IMR-90 (cell line): ENCODE measurements around the gene TTLL7. TPM values are rescaled to one million over a fixed set of nuclear protein-coding genes. Genes with fewer than 3 reads are reported as not detected.

Source experiments
- ATAC-seq: fragments of 200-7000 bp; cut with Tn5 transposase; 2 replicates; pipeline ENCODE4 v1.9.1; 2020; ENCODE audit warnings: low read depth, mild to moderate bottlenecking, moderate library complexity
- BruUV-seq: library from RNA; stranded (reverse); fragments of 400-500 nt; replicated peaks from 2 replicates; lab custom pipeline; 2021; lab: Mats Ljungman, UMichigan
- CTCF ChIA-PET: fragments of 300-600 bp; formaldehyde crosslinking; extraction: SDS; loops from one replicate; lab custom pipeline; 2021; ENCODE audit warnings: antibody characterized with exemption; lab: Yijun Ruan, JAX
- POLR2A ChIA-PET: fragments of 300-600 bp; sonication (Branson Sonifier 250); formaldehyde crosslinking; loops from one replicate; lab custom pipeline; 2022; ENCODE audit warnings: antibody characterized with exemption; ENCODE audit not compliant: unreplicated experiment; lab: Charles Lee
- DNase-seq: peaks from one replicate; pipeline ENCODE4 v3.0.0; 2013
- H2AFZ ChIP-seq: replicated peaks from 2 replicates; pipeline ENCODE3; 2013; ENCODE audit warnings: low read length, mild to moderate bottlenecking; ENCODE audit not compliant: poor library complexity
- H2AK5ac ChIP-seq: 2 replicates; pipeline ENCODE4 v1.6.1; 2013; ENCODE audit warnings: low read depth, low read length, inconsistent platforms
- H2AK9ac ChIP-seq: replicated peaks from 2 replicates; pipeline ENCODE3; 2013; ENCODE audit warnings: mild to moderate bottlenecking, low read depth, low read length, moderate library complexity; ENCODE audit not compliant: poor library complexity
- H2BK120ac ChIP-seq: 2 replicates; pipeline ENCODE4 v1.6.1; 2013; ENCODE audit warnings: low read depth, low read length, inconsistent platforms
- H2BK15ac ChIP-seq: 3 replicates; pipeline ENCODE4 v1.6.1; 2013; ENCODE audit warnings: low read depth, low read length, inconsistent platforms
- H2BK20ac ChIP-seq: 2 replicates; pipeline ENCODE4 v1.6.1; 2013; ENCODE audit warnings: low read depth, mild to moderate bottlenecking, inconsistent platforms, low read length, moderate library complexity
- H2BK5ac ChIP-seq: 2 replicates; pipeline ENCODE4 v1.6.1; 2013; ENCODE audit warnings: mild to moderate bottlenecking, low read depth, low read length, inconsistent platforms; ENCODE audit not compliant: poor library complexity, severe bottlenecking
- H3K14ac ChIP-seq: replicated peaks from 2 replicates; pipeline ENCODE4 v1.6.1; 2013; ENCODE audit warnings: low read depth, low read length, inconsistent platforms
- H3K18ac ChIP-seq: 2 replicates; pipeline ENCODE4 v1.6.1; 2013; ENCODE audit warnings: low read depth, low read length, control low read depth
- H3K23ac ChIP-seq: 2 replicates; pipeline ENCODE4 v1.6.1; 2013; ENCODE audit warnings: low read depth, low read length, inconsistent platforms
- H3K27ac ChIP-seq: 2 replicates; pipeline ENCODE4 v1.5.1; 2013; ENCODE audit warnings: mild to moderate bottlenecking, control low read depth, low read length; ENCODE audit not compliant: insufficient read depth
- H3K27me3 ChIP-seq: 2 replicates; pipeline ENCODE4 v1.6.1; 2013; ENCODE audit warnings: low read length; ENCODE audit not compliant: control insufficient read depth, insufficient read depth
- H3K36me3 ChIP-seq: 2 replicates; pipeline ENCODE4 v1.6.1; 2013; ENCODE audit warnings: low read length, mixed read lengths; ENCODE audit not compliant: control insufficient read depth, insufficient read depth
- H3K4ac ChIP-seq: 2 replicates; pipeline ENCODE4 v1.6.1; 2013; ENCODE audit warnings: low read depth, low read length, inconsistent platforms
- H3K4me1 ChIP-seq: 2 replicates; pipeline ENCODE4 v1.6.1; 2013; ENCODE audit warnings: low read length, mixed read lengths; ENCODE audit not compliant: control insufficient read depth, insufficient read depth
- H3K4me2 ChIP-seq: 2 replicates; pipeline ENCODE4 v1.6.1; 2013; ENCODE audit warnings: low read depth, mild to moderate bottlenecking, control low read depth, low read length, moderate library complexity
- H3K4me3 ChIP-seq: 2 replicates; pipeline ENCODE4 v1.5.1; 2013; ENCODE audit warnings: low read depth, mild to moderate bottlenecking, control low read depth, low read length, moderate library complexity; ENCODE audit not compliant: insufficient read depth
- H3K56ac ChIP-seq: 2 replicates; pipeline ENCODE4 v1.6.1; 2013; ENCODE audit warnings: low read length, inconsistent platforms; ENCODE audit not compliant: insufficient read depth; ENCODE audit errors: extremely low read depth
- H3K79me1 ChIP-seq, 2 experiments: 2 replicates each; pipeline ENCODE4 v1.6.1; 2013; ENCODE audit warnings: low read length in 2 of 2, inconsistent platforms in 1 of 2, low read depth in 1 of 2
- H3K9ac ChIP-seq: 2 replicates; pipeline ENCODE4 v1.6.1; 2013; ENCODE audit warnings: low read depth, low read length, control low read depth
- H3K9me1 ChIP-seq: 2 replicates; pipeline ENCODE4 v1.6.1; 2013; ENCODE audit warnings: low read length, inconsistent platforms; ENCODE audit not compliant: insufficient read depth
- H3K9me3 ChIP-seq: 2 replicates; pipeline ENCODE4 v1.6.1; 2013; ENCODE audit warnings: low read length; ENCODE audit not compliant: control insufficient read depth, insufficient read depth
- H4K20me1 ChIP-seq: 2 replicates; pipeline ENCODE4 v1.6.1; 2013; ENCODE audit warnings: low read length, inconsistent platforms; ENCODE audit not compliant: insufficient read depth
- H4K5ac ChIP-seq: 2 replicates; pipeline ENCODE4 v1.6.1; 2013; ENCODE audit warnings: mild to moderate bottlenecking, low read depth, low read length, control low read depth
- H4K8ac ChIP-seq, 2 experiments: 2 replicates each; pipeline ENCODE4 v1.6.1; 2013; ENCODE audit warnings: low read depth in 2 of 2, low read length in 2 of 2, control low read depth in 1 of 2, inconsistent platforms in 1 of 2
- H4K91ac ChIP-seq: 2 replicates; pipeline ENCODE4 v1.6.1; 2013; ENCODE audit warnings: low read depth, low read length, inconsistent platforms; ENCODE audit not compliant: insufficient read depth
- RFX5 ChIP-seq: IDR thresholded peaks from 2 replicates; pipeline ENCODE4 v1.8.0; 2012; ENCODE audit warnings: low read depth, mild to moderate bottlenecking, low read length, moderate library complexity
- WGBS, 2 experiments: methylation state at CpG; one replicate each; pipeline versions ENCODE4 v1.1.5 to v1.1.7; 2013; ENCODE audit warnings: missing lambda C conversion rate in 2 of 2; ENCODE audit not compliant: insufficient read length in 1 of 2; ENCODE audit errors: extremely low coverage in 2 of 2; 5-methylcytosine and 5-hydroxymethylcytosine counted together
- dilution Hi-C: fragments of 300-500 bp; cut with HindIII; formaldehyde crosslinking; loops from one replicate; pipeline ENCODE4 v1.14.3; 2018; ENCODE audit warnings: low sequenced_read_pairs; ENCODE audit not compliant: unreplicated experiment
- in situ Hi-C: fragments of 300-500 bp; cut with MboI; formaldehyde crosslinking; loops from 3 replicates; pipeline ENCODE4 v1.14.3; 2019; ENCODE audit warnings: low sequenced_read_pairs, inconsistent platforms, mixed read lengths
- intact Hi-C: fragments of 100-400 bp; cut with micrococcal nuclease; formaldehyde crosslinking; loops from 2 replicates; pipeline ENCODE4 v1.10.0; 2022
- polyA plus RNA-seq, 3 experiments: library from polyadenylated mRNA; depleted of rRNA; stranded (reverse); fragments of >200 nt; gene quantifications; 2 replicates each; pipeline ENCODE4 v1.2.3, GENCODE V29; 2012; ENCODE audit warnings: low replicate concordance in 1 of 3
- total RNA-seq: library from RNA; depleted of rRNA; stranded (reverse); fragments of >200 nt; gene quantifications from 2 replicates; pipeline ENCODE4 v1.2.3, GENCODE V29; 2012

TTLL7 gene
- total and polyA plus RNA-seq, 2 of the 4 experiments (the other 2 are of a cell fraction) = 5.7 to 8.1 TPM

- no peak overlapping the region for H3K56ac ChIP-seq
- H4K91ac ChIP-seq = no peak overlapping the region
- H4K8ac ChIP-seq = no peak overlapping the region
- H4K5ac ChIP-seq = no peak overlapping the region
- ATAC-seq = no peak
- H2BK15ac ChIP-seq = no peak overlapping the region
- H3K4me3 ChIP-seq = no peak overlapping the region
- intact Hi-C loops (loop anchor here (2.0 kb wide), 2 partner anchors 81 to 125 kb away; no protein-coding TSS in a partner anchor), in situ Hi-C loops (no loop called here), dilution Hi-C loops (no loop called here)
- no peak overlapping the region for H2AK9ac ChIP-seq
- H3K9me3 ChIP-seq = no peaks in the 10 kb centered on the region
- BruUV-seq = no TSS peak
- no peak for TF ChIP-seq RFX5
- H3K23ac ChIP-seq = no peak overlapping the region
- H3K36me3 ChIP-seq = no peaks in the 10 kb centered on the region
- no peaks in the 10 kb centered on the region; the same call in 1 of the 2 replicates for H4K20me1 ChIP-seq
- H2AFZ ChIP-seq = no peak overlapping the region
- no CpG with 5 or more reads among the region's 3 CpGs for WGBS, 2 experiments
- no peak overlapping the region for H2BK120ac ChIP-seq
- H3K9ac ChIP-seq = no peak overlapping the region
- no peak overlapping the region for H2BK20ac ChIP-seq
- peaks cover 2% of the 10 kb centered on the region; the same call in 1 of the 2 replicates for H3K9me1 ChIP-seq
- H3K4me1 ChIP-seq = no peaks in the 10 kb centered on the region; the same call in 1 of the 2 replicates
- DNase-seq = no peak
- no peak overlapping the region for H3K14ac ChIP-seq
- no peak overlapping the region for H3K4ac ChIP-seq
- no peak overlapping the region for H3K18ac ChIP-seq
- no peak overlapping the region for H2AK5ac ChIP-seq
- no peak overlapping the region for H3K27ac ChIP-seq
- no peak overlapping the region for H2BK5ac ChIP-seq
- ChIA-PET CTCF (no interaction called here), POLR2A (no interaction called here)
- peaks cover 5 to 22% of the 10 kb centered on the region in 2 experiments; a peak in 3 of 4 replicates for H3K79me1 ChIP-seq
- no peak overlapping the region for H3K4me2 ChIP-seq
- no peaks in the 10 kb centered on the region for H3K27me3 ChIP-seq
These were observed 1.3 kb downstream of the TTLL7 start for GRCh38 chr1:83997631-83998030.
